PFSK-1 (cell line): ENCODE data around the gene FLOT2.

Experiments
- FOXP2 ChIP-seq: optimal IDR thresholded peaks from 2 replicates; pipeline ENCODE3; 2011; ENCODE audit warnings: borderline replicate concordance, control low read depth, inconsistent platforms; ENCODE audit not compliant: insufficient read depth; ENCODE audit errors: extremely low read length, extremely low read depth
- POLR2AphosphoS5 ChIP-seq: IDR thresholded peaks from 2 replicates; pipeline ENCODE4 v1.6.1; 2012; ENCODE audit warnings: low read depth, mild to moderate bottlenecking, control low read depth, low read length, moderate library complexity
- SIN3A ChIP-seq: IDR thresholded peaks from 2 replicates; pipeline ENCODE4 v1.6.1; 2012; ENCODE audit warnings: mild to moderate bottlenecking, low read length, moderate library complexity, borderline replicate concordance; ENCODE audit not compliant: insufficient read depth
- TAF1 ChIP-seq: IDR thresholded peaks from 2 replicates; pipeline ENCODE4 v1.6.1; 2012; ENCODE audit warnings: low read length, control low read depth, borderline replicate concordance; ENCODE audit not compliant: insufficient read depth
- TF ChIP-seq, protein P1 (sequence below), 2 experiments: IDR thresholded peaks; 2 replicates each; pipeline versions ENCODE4 v1.6.1 to v1.8.0; 2011 to 2012; ENCODE audit warnings: low read depth in 2 of 2, low read length in 2 of 2, control low read depth in 1 of 2, inconsistent platforms in 1 of 2, mild to moderate bottlenecking in 1 of 2, moderate library complexity in 1 of 2; ENCODE audit not compliant: insufficient read depth in 1 of 2

FLOT2 gene

DNA sequence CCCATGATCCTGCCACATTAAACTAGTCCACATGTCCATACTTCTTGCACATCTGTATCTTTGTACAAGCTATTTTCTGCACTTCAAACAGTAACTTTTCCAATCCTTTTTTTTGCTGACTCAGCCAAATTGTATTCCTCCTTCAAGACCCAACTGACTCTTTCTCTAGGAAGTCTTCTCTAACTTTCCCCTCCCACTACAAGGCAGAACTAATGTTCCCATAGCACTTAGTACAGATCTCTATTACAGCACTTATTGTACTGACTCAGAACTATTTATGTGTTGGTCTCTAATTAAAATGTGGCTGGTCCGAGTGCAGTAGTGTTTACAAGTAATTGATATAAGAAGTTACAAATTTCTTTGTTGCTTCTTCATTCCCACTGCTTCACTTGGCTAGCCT, 63.1 kb downstream of the FLOT2 start:
- TF ChIP-seq POLR2AphosphoS5 (no peak), TAF1 (no peak), SIN3A (no peak), FOXP2 (no peak)
- TF ChIP-seq, protein P1, sequence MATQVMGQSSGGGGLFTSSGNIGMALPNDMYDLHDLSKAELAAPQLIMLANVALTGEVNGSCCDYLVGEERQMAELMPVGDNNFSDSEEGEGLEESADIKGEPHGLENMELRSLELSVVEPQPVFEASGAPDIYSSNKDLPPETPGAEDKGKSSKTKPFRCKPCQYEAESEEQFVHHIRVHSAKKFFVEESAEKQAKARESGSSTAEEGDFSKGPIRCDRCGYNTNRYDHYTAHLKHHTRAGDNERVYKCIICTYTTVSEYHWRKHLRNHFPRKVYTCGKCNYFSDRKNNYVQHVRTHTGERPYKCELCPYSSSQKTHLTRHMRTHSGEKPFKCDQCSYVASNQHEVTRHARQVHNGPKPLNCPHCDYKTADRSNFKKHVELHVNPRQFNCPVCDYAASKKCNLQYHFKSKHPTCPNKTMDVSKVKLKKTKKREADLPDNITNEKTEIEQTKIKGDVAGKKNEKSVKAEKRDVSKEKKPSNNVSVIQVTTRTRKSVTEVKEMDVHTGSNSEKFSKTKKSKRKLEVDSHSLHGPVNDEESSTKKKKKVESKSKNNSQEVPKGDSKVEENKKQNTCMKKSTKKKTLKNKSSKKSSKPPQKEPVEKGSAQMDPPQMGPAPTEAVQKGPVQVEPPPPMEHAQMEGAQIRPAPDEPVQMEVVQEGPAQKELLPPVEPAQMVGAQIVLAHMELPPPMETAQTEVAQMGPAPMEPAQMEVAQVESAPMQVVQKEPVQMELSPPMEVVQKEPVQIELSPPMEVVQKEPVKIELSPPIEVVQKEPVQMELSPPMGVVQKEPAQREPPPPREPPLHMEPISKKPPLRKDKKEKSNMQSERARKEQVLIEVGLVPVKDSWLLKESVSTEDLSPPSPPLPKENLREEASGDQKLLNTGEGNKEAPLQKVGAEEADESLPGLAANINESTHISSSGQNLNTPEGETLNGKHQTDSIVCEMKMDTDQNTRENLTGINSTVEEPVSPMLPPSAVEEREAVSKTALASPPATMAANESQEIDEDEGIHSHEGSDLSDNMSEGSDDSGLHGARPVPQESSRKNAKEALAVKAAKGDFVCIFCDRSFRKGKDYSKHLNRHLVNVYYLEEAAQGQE (IDR thresholded peaks at IDR 0.05; ENCODE audit: insufficient read depth in 1 of 2, low read depth in 2 of 2, low read length in 2 of 2) = no peak
